Karpas-422 (cell line): Measurements from ENCODE around the gene P3H2. TPM values are rescaled to one million over a fixed set of nuclear protein-coding genes. Genes with fewer than 3 reads are reported as not detected.

Experiments used
- DNase-seq: peaks from one replicate; pipeline ENCODE4 v3.0.0-alpha.2; 2015
- H2AFZ ChIP-seq: fragments of 200-600 bp; sonication (generic); 2 replicates; pipeline ENCODE4 v1.6.1; 2014; ENCODE audit warnings: antibody characterized with exemption, low read length, mixed read lengths
- H3K27ac ChIP-seq: fragments of 200-600 bp; sonication (generic); 2 replicates; pipeline ENCODE4 v1.5.1; 2014; ENCODE audit warnings: mild to moderate bottlenecking, low read length, moderate library complexity
- H3K27me3 ChIP-seq: fragments of 200-600 bp; sonication (generic); 2 replicates; pipeline ENCODE4 v1.6.1; 2014; ENCODE audit warnings: low read length, mixed read lengths
- H3K36me3 ChIP-seq: fragments of 200-600 bp; sonication (generic); 2 replicates; pipeline ENCODE4 v1.6.1; 2014; ENCODE audit warnings: low read length, mixed read lengths; ENCODE audit not compliant: insufficient read depth
- H3K4me1 ChIP-seq: fragments of 200-600 bp; sonication (generic); 2 replicates; pipeline ENCODE4 v1.6.1; 2014; ENCODE audit warnings: mild to moderate bottlenecking, low read length, mixed read lengths
- H3K4me2 ChIP-seq: fragments of 200-600 bp; sonication (generic); 2 replicates; pipeline ENCODE4 v1.6.1; 2014; ENCODE audit warnings: low read length, low read depth, mild to moderate bottlenecking; ENCODE audit not compliant: poor library complexity, severe bottlenecking
- H3K4me3 ChIP-seq: fragments of 200-600 bp; sonication (generic); 2 replicates; pipeline ENCODE4 v1.5.1; 2014; ENCODE audit warnings: mild to moderate bottlenecking, antibody characterized with exemption, low read length, mixed read lengths
- H3K79me2 ChIP-seq: fragments of 200-600 bp; sonication (generic); 2 replicates; pipeline ENCODE4 v1.6.1; 2014; ENCODE audit warnings: mild to moderate bottlenecking, low read length, mixed read lengths
- H3K9ac ChIP-seq: fragments of 200-600 bp; sonication (generic); 2 replicates; pipeline ENCODE4 v1.6.0; 2014; ENCODE audit warnings: low read length
- H3K9me2 ChIP-seq: fragments of 200-600 bp; sonication (generic), shearing (Covaris generic); replicated peaks from 2 replicates; pipeline ENCODE4 v1.6.0; 2014; ENCODE audit warnings: mild to moderate bottlenecking, low read length, moderate library complexity; ENCODE audit not compliant: insufficient read depth
- H3K9me3 ChIP-seq: fragments of 300-700, 200-600 bp; sonication (generic); 2 replicates; pipeline ENCODE4 v1.6.1; 2014; ENCODE audit warnings: low read length, mixed read lengths
- H4K20me1 ChIP-seq: fragments of 200-600 bp; sonication (generic); 2 replicates; pipeline ENCODE4 v1.6.1; 2014; ENCODE audit warnings: mild to moderate bottlenecking, antibody characterized with exemption, low read length, low read depth; ENCODE audit not compliant: insufficient read depth
- total RNA-seq: library from RNA; depleted of rRNA; stranded (reverse); fragments of >200 nt; shearing (Covaris generic); gene quantifications from 2 replicates; pipeline ENCODE4 v1.2.3, GENCODE V29; 2014; ENCODE audit warnings: low replicate concordance

The P3H2 gene
- total RNA-seq, 1 experiment from 2014 or later: not detected

- H3K4me2 ChIP-seq: no peak overlapping the region
- no peak overlapping the region for H3K4me3 ChIP-seq
- no peaks in the 10 kb centered on the region for H3K9me2 ChIP-seq
- H3K9ac ChIP-seq: no peak overlapping the region
- H3K4me1 ChIP-seq: no peaks in the 10 kb centered on the region
- no peaks in the 10 kb centered on the region for H4K20me1 ChIP-seq
- H3K79me2 ChIP-seq: no peaks in the 10 kb centered on the region
- no peak overlapping the region for H3K27ac ChIP-seq
- no peaks in the 10 kb centered on the region for H3K36me3 ChIP-seq
- H3K27me3 ChIP-seq: no peaks in the 10 kb centered on the region
- H3K9me3 ChIP-seq: no peaks in the 10 kb centered on the region; the same call in 1 of the 2 replicates
- no peak for DNase-seq
- no peak overlapping the region for H2AFZ ChIP-seq
These were observed 10.6 kb upstream of the P3H2 start for GRCh38 chr3:190131329-190131728.

DNA sequence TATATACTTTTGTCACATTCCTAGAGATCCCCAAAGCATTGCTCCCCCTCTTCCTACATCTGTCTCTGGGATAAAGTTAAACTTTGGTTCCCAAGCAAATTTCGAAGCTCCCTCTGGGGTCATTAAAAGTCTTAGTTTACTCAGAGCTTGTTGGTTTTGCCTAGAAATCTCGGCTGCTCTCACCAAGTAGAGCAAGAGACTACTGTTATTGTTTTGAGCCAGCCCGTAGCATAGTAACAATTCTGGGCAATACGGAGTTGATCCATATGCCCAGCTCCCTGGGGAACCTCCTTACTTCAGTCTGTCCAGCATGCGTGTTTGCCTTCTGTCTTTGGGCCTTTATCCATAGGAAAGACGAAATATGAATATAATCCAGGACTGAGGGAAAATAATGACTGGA is 10.0 kb upstream of the P3H2 start:
- H3K4me3 ChIP-seq: no peak overlapping the region
- H3K27ac ChIP-seq: no peak overlapping the region
- no peaks in the 10 kb centered on the region for H3K36me3 ChIP-seq
- H3K9me2 ChIP-seq: no peaks in the 10 kb centered on the region
- H3K4me1 ChIP-seq: no peaks in the 10 kb centered on the region
- no peaks in the 10 kb centered on the region for H3K27me3 ChIP-seq
- no peak for DNase-seq
- H3K9ac ChIP-seq: no peak overlapping the region
- H4K20me1 ChIP-seq: no peaks in the 10 kb centered on the region
- no peak overlapping the region for H2AFZ ChIP-seq
- no peaks in the 10 kb centered on the region; the same call in 1 of the 2 replicates for H3K9me3 ChIP-seq
- no peaks in the 10 kb centered on the region for H3K79me2 ChIP-seq
- no peak overlapping the region for H3K4me2 ChIP-seq

DNA sequence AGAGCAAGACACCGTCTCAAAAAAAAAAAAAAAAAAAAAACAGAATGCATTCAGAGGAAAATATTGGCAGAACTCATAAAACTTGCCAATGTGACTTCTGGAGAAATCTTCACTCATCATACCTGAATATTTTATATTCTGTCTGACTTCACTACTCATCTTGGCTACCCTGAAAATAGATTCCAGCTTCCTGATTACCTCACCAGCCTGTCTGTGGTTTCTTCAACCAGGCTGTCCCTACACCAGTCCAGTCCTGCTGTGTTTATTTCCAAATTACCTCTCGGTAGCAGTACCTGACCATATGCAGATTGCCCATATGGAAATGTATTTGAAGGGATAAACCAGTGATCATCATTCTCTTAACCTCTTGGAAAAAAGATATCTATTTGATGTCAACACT is 9.3 kb upstream of the P3H2 start:
- H3K4me2 ChIP-seq: no peak overlapping the region
- no peak overlapping the region for H3K27ac ChIP-seq
- H3K36me3 ChIP-seq: no peaks in the 10 kb centered on the region
- no peak overlapping the region for H3K4me3 ChIP-seq
- no peaks in the 10 kb centered on the region for H3K79me2 ChIP-seq
- no peak for DNase-seq
- H3K9ac ChIP-seq: no peak overlapping the region
- H4K20me1 ChIP-seq: no peaks in the 10 kb centered on the region
- no peaks in the 10 kb centered on the region for H3K27me3 ChIP-seq
- no peaks in the 10 kb centered on the region for H3K4me1 ChIP-seq
- H3K9me3 ChIP-seq: no peaks in the 10 kb centered on the region; the same call in 1 of the 2 replicates
- no peaks in the 10 kb centered on the region for H3K9me2 ChIP-seq
- no peak overlapping the region for H2AFZ ChIP-seq

GRCh38 chr3:190127797-190128196 is 7.1 kb upstream of the P3H2 start:
- H2AFZ ChIP-seq: no peak overlapping the region
- no peaks in the 10 kb centered on the region for H3K36me3 ChIP-seq
- DNase-seq: no peak
- H3K79me2 ChIP-seq: no peaks in the 10 kb centered on the region
- no peak overlapping the region for H3K9ac ChIP-seq
- no peaks in the 10 kb centered on the region; the same call in 1 of the 2 replicates for H3K9me3 ChIP-seq
- no peak overlapping the region for H3K27ac ChIP-seq
- H4K20me1 ChIP-seq: no peaks in the 10 kb centered on the region
- no peak overlapping the region for H3K4me3 ChIP-seq
- no peak overlapping the region for H3K4me2 ChIP-seq
- no peaks in the 10 kb centered on the region for H3K4me1 ChIP-seq
- H3K9me2 ChIP-seq: no peaks in the 10 kb centered on the region
- no peaks in the 10 kb centered on the region for H3K27me3 ChIP-seq

GRCh38 chr3:190127195-190127594 is 6.5 kb upstream of the P3H2 start:
- Histone ChIP-seq H4K20me1 (no peaks in the 10 kb centered on the region), H3K9me2 (no peaks in the 10 kb centered on the region), H3K4me2 (no peak overlapping the region), H3K4me3 (no peak overlapping the region), H3K9me3 (no peaks in the 10 kb centered on the region; the same call in 1 of the 2 replicates), H2AFZ (no peak overlapping the region), H3K27me3 (no peaks in the 10 kb centered on the region), H3K27ac (no peak overlapping the region), H3K36me3 (no peaks in the 10 kb centered on the region), H3K4me1 (no peaks in the 10 kb centered on the region), H3K9ac (no peak overlapping the region), H3K79me2 (no peaks in the 10 kb centered on the region)
- DNase-seq: no peak

DNA sequence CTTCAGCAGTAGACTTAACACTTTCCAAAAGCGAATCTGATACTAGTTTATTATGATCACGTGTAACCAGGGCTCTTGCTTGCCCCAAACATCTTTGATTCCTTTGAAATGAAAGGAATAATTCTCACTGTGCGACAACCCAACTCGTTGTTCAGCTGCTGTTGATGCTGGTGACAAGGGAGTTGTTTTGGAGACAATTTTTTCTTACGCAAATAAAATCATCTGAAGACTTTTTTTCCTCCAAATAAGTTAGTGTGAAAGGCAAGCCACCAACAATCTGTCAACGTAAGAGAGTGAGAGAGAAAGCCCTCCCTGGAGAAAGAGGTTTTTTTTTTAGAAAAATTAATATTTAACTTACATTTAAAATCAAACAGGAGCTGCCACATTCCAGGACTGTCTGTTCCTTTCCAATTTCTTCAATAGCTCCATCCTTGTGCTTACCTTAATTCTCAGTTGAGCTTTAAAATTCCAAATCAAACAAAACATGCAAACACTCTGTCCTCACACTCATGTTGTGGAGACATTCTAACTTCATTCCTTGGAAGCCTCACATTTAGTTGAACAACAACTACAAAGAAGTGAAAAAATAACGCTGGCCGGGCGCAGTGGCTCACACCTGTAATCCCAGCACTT is 4.9 kb upstream of the P3H2 start:
- Histone ChIP-seq H3K4me1 (no peaks in the 10 kb centered on the region), H3K4me2 (no peak overlapping the region), H3K9ac (no peak overlapping the region), H3K27me3 (no peaks in the 10 kb centered on the region), H3K4me3 (no peak overlapping the region), H3K9me3 (peaks cover 4% of the 10 kb centered on the region; the same call in 1 of the 2 replicates), H4K20me1 (no peaks in the 10 kb centered on the region), H3K36me3 (no peaks in the 10 kb centered on the region), H2AFZ (no peak overlapping the region), H3K9me2 (no peaks in the 10 kb centered on the region), H3K79me2 (no peaks in the 10 kb centered on the region), H3K27ac (no peak overlapping the region)
- DNase-seq: no peak

DNA sequence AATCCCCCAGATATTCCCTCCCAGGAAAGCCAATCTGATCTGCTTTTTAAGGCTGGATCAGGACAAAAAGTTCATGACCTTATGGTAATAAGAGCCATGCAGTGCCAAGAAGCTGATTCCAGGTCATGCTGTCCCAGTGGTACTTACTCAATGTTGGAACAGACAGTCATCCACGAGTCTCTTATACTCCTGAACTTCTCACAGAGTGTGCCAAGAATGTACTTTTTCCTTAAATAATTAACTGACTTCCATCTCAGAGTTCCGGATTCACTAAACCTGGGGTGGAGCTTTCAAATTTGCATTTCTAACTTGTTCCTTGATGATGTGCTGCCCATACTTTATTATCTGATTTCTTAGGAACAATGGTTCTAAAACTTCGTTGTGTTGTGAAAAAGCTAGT is 3.4 kb upstream of the P3H2 start:
- Histone ChIP-seq H3K4me2 (no peak overlapping the region), H2AFZ (no peak overlapping the region), H4K20me1 (no peaks in the 10 kb centered on the region), H3K27ac (no peak overlapping the region), H3K36me3 (no peaks in the 10 kb centered on the region), H3K4me3 (no peak overlapping the region), H3K4me1 (no peaks in the 10 kb centered on the region), H3K79me2 (no peaks in the 10 kb centered on the region), H3K9me3 (peaks cover 4% of the 10 kb centered on the region; the same call in 1 of the 2 replicates), H3K9ac (no peak overlapping the region), H3K27me3 (no peaks in the 10 kb centered on the region), H3K9me2 (no peaks in the 10 kb centered on the region)
- no peak for DNase-seq

DNA sequence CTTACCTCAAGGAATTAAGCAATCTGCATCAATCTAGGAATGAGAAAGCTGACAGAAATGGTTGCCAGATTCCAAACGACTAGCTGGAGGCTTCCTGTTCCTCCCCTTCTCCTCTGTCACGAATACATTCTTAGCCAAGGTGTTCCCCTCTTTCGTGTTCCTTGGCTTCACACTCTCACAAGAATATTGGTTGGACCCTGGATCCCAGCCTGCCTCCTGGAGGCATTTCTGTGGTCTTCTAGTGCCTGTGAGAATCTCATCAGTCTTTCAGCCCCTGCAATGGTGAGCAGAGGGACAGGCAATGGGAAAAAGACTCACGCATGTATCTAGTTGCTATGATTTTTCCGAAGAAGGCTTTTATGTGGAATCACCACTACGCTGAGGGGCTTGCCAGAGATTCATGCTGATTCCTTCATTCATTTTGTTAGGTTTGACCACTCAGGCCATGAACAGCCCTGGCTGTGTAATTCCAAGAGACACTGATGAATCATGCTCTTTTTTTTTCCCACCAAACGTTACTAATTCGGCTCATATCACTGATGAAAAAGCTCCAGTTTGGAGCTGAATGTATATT is 1.6 kb upstream of the P3H2 start:
- H3K9me2 ChIP-seq: no peaks in the 10 kb centered on the region
- no peaks in the 10 kb centered on the region for H3K79me2 ChIP-seq
- H3K4me2 ChIP-seq: no peak overlapping the region
- no peak overlapping the region for H3K27ac ChIP-seq
- peaks cover 4% of the 10 kb centered on the region; the same call in 1 of the 2 replicates for H3K9me3 ChIP-seq
- H4K20me1 ChIP-seq: no peaks in the 10 kb centered on the region
- H2AFZ ChIP-seq: no peak overlapping the region
- no peaks in the 10 kb centered on the region for H3K4me1 ChIP-seq
- H3K9ac ChIP-seq: no peak overlapping the region
- DNase-seq: no peak
- no peaks in the 10 kb centered on the region for H3K36me3 ChIP-seq
- no peaks in the 10 kb centered on the region for H3K27me3 ChIP-seq
- no peak overlapping the region for H3K4me3 ChIP-seq
